Lung (tissue), 12 donors: Measurements from ENCODE around the gene SLC6A16. TPM values are rescaled to one million over a fixed set of nuclear protein-coding genes. Genes with fewer than 3 reads are reported as not detected.
A peak's percentile ranks its signal among the peaks of the same experiment; 100 is the strongest.

ENCODE experiments used
- ATAC-seq: fragments of 200-7000 bp; cut with Tn5 transposase; one replicate; pipeline ENCODE4 v1.9.1; 2020; ENCODE audit warnings: moderate number of reproducible peaks; ENCODE audit not compliant: insufficient read depth, low FRiP score
- DNase-seq, 3 donors: peaks; one replicate each; pipeline ENCODE4 v3.0.0-alpha.2; 2013 to 2017
- H3K27ac ChIP-seq, 2 donors: one replicate each; pipeline ENCODE4 v1.5.1; 2013; ENCODE audit warnings: mild to moderate bottlenecking in 2 of 2, moderate library complexity in 2 of 2, control low read depth in 1 of 2, inconsistent platforms in 1 of 2, low read depth in 1 of 2, low read length in 1 of 2
- H3K27me3 ChIP-seq, 3 donors: one replicate each; pipeline ENCODE4 v1.5.1; 2013; ENCODE audit warnings: low read length in 2 of 3; ENCODE audit not compliant: control insufficient read depth in 3 of 3, insufficient read depth in 3 of 3
- H3K36me3 ChIP-seq, 4 donors: one replicate each; pipeline ENCODE4 v1.5.1; 2013; ENCODE audit warnings: low read length in 4 of 4, mild to moderate bottlenecking in 1 of 4, moderate library complexity in 1 of 4; ENCODE audit not compliant: control insufficient read depth in 4 of 4, insufficient read depth in 4 of 4
- H3K4me1 ChIP-seq, 5 donors: one replicate each; pipeline ENCODE4 v1.5.1; 2013; ENCODE audit warnings: low read length in 5 of 5, mild to moderate bottlenecking in 2 of 5, moderate library complexity in 1 of 5; ENCODE audit not compliant: control insufficient read depth in 5 of 5, insufficient read depth in 5 of 5
- H3K4me3 ChIP-seq: one replicate; pipeline ENCODE4 v1.5.1; 2013; ENCODE audit warnings: mild to moderate bottlenecking, control low read depth, moderate library complexity
- H3K9ac ChIP-seq, 2 donors: one replicate each; pipeline ENCODE4 v1.5.1; 2013; ENCODE audit warnings: low read length in 2 of 2, control low read depth in 1 of 2; ENCODE audit not compliant: insufficient read depth in 1 of 2
- H3K9me3 ChIP-seq, 4 donors: one replicate each; pipeline ENCODE4 v1.5.1; 2013; ENCODE audit warnings: low read length in 3 of 4, mild to moderate bottlenecking in 1 of 4, moderate library complexity in 1 of 4; ENCODE audit not compliant: control insufficient read depth in 4 of 4, insufficient read depth in 3 of 4
- CTCF ChIP-seq: IDR thresholded peaks from 2 replicates; pipeline ENCODE4 v1.5.1; 2012; ENCODE audit warnings: mild to moderate bottlenecking; ENCODE audit errors: control extremely low read depth, extremely low read depth
- WGBS, 2 donors: extraction: QIAGEN DNeasy Blood & Tissue Kit; methylation state at CpG; one replicate each; pipeline ENCODE4 v1.1.7; 2013; 5-methylcytosine and 5-hydroxymethylcytosine counted together
- polyA plus RNA-seq, 2 donors: library from polyadenylated mRNA; stranded (reverse); fragments of 200-250 nt; gene quantifications; one replicate each; pipeline ENCODE4 v1.2.1, GENCODE V29; 2013
- total RNA-seq, 2 donors: library from RNA; depleted of rRNA in 1 of 2; stranded (reverse); fragments of >200 nt in 1 of 2; gene quantifications; one replicate each; pipeline ENCODE4 v1.2.1, GENCODE V29; 2014 to 2021
- donor health status: control.
- donor health status: control.
- donor health status: Bipolar disorder and iron deficiency.
- donor health status: healthy.
- donor health status: DM: yes; HTN: yes; CAD: no.

SLC6A16 gene
- total and polyA plus RNA-seq, 4 donors, result 0.93 to 2.5 (median 2.1) TPM

DNA sequence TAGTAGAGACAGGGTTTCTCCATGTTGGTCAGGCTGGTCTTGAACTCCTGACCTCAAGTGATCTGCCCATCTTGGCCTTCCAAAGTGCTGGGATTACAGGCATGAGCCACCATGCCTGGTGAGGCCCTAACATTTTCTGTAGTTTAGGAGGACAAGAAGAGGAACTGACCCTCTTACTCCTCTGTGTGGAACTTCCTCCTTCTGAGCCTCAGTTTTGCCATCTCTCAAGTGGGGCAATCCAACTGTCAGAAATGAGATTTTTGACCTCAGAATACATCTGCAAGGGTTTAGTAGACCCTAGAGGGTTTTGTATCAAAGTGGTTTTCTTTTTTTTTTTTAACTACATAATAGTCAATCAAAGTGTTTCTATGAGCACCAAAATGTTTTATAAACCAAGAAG, 41.1 kb upstream of the SLC6A16 start:
- peaks cover 0 to 8% (median 0%) of the 10 kb centered on the region in 5 donors for H3K4me1 ChIP-seq
- H3K36me3 ChIP-seq, result peaks cover 0 to 4% (median 0%) of the 10 kb centered on the region in 4 donors
- DNase-seq (no peak), ATAC-seq (no peak)
- no peak overlapping the region for H3K27ac ChIP-seq
- no peak for TF ChIP-seq CTCF
- no peak overlapping the region for H3K9ac ChIP-seq
- peaks cover 0 to 13% (median 9%) of the 10 kb centered on the region in 4 donors for H3K9me3 ChIP-seq
- no peak overlapping the region for H3K4me3 ChIP-seq
- H3K27me3 ChIP-seq, result no peaks in the 10 kb centered on the region

GRCh38 chr19:49364083-49364737, 39.2 kb upstream of the SLC6A16 start:
- WGBS, 2 donors, result 70 to 73% methylated on average over 27 of the region's 27 CpGs
- Histone ChIP-seq H3K36me3 (peaks cover 0 to 4% (median 3%) of the 10 kb centered on the region in 4 donors), H3K27ac (peak overlapping the region; percentile 25 to 32), H3K9ac (peak overlapping the region in 1 of 2 donors; percentile 62), H3K27me3 (no peaks in the 10 kb centered on the region), H3K4me3 (no peak overlapping the region), H3K9me3 (peaks cover 0 to 6% (median 3%) of the 10 kb centered on the region in 4 donors), H3K4me1 (peaks cover 0 to 15% (median 3%) of the 10 kb centered on the region in 5 donors)
- DNase-seq (no peak), ATAC-seq (no peak)
- TF ChIP-seq CTCF, result no peak

GRCh38 chr19:49363268-49364082, 38.5 kb upstream of the SLC6A16 start, which contains the start of gene DKKL1:
DKKL1 (plus strand) TSS chr19:49363877; CDS start chr19:49363999, 122 bp downstream.
- Histone ChIP-seq H3K9ac (peak within 1 kb of the TSS in 1 of 2 donors; percentile 81), H3K27ac (peak within 1 kb of the TSS; percentile 30 to 50), H3K9me3 (peaks cover 0 to under 1% (median 0%) of the 10 kb centered on the region in 4 donors), H3K4me1 (peaks cover 0 to 15% (median 3%) of the 10 kb centered on the region in 5 donors), H3K4me3 (no peak within 1 kb of the TSS), H3K36me3 (peaks cover 0 to 10% (median 3%) of the 10 kb centered on the region in 4 donors), H3K27me3 (no peaks in the 10 kb centered on the region)
- 1 to 2% methylated on average over 46 of the region's 46 CpGs for WGBS, 2 donors
- ATAC-seq (peak; percentile 93), DNase-seq (peak; percentile 98 to 99 (median 98))
- TF ChIP-seq CTCF, result no peak
